Measurements from ENCODE around the gene ANXA2R.
A peak's percentile ranks its signal among the peaks of the same experiment; 100 is the strongest.

Gene ANXA2R

GRCh38 chr5:43016217-43016779 lies 23.8 kb downstream of the ANXA2R start:
- Histone ChIP-seq H3K4me1 (ENCODE audit: insufficient read depth, low read length, poor library complexity, severe bottlenecking) (peaks cover 51% of the 10 kb centered on the region), H3F3A (ENCODE audit: low read depth) (peaks cover 17% of the 10 kb centered on the region; the same call in 1 of the 2 replicates), H3K9ac (ENCODE audit: low read depth, low read length, poor library complexity, severe bottlenecking) (peak overlapping the region; percentile 99), H3K9me2 (replicated peaks; ENCODE audit: low read depth, low read length) (no peaks in the 10 kb centered on the region), H3K27me3 (ENCODE audit: insufficient read depth, low read length, poor library complexity, severe bottlenecking) (no peaks in the 10 kb centered on the region), H3K79me2 (ENCODE audit: insufficient read depth, low read length) (peaks cover 91% of the 10 kb centered on the region), H3K36me3 (ENCODE audit: insufficient read depth, low read length) (peaks cover 4% of the 10 kb centered on the region; the same call in 1 of the 2 replicates), H3K4me3 (ENCODE audit: low read length, poor library complexity, severe bottlenecking) (peak overlapping the region; percentile 97), H3K4me2 (ENCODE audit: low read depth, low read length, poor library complexity, severe bottlenecking) (peak overlapping the region; percentile 87), H4K20me1 (ENCODE audit: insufficient read depth, low read length, poor library complexity, severe bottlenecking) (peaks cover 4% of the 10 kb centered on the region), H3K9me3 (ENCODE audit: insufficient read depth, low read depth, low read length) (no peaks in the 10 kb centered on the region), H2AFZ (ENCODE audit: low read length) (no peak overlapping the region)
- TF ChIP-seq CTCF (conservative IDR thresholded peaks at IDR 0.05; ENCODE audit: low read length) (no peak), EZH2phosphoT487 (IDR thresholded peaks at IDR 0.05; ENCODE audit: borderline replicate concordance) (no peak)

- Histone ChIP-seq H3K9me2 (replicated peaks; ENCODE audit: low read depth, low read length) (no peaks in the 10 kb centered on the region), H3K36me3 (ENCODE audit: insufficient read depth, low read length) (peaks cover 4% of the 10 kb centered on the region; the same call in 1 of the 2 replicates), H3K4me2 (ENCODE audit: low read depth, low read length, poor library complexity, severe bottlenecking) (peak overlapping the region; percentile 87), H3K4me1 (ENCODE audit: insufficient read depth, low read length, poor library complexity, severe bottlenecking) (peaks cover 58% of the 10 kb centered on the region), H3K9ac (ENCODE audit: low read depth, low read length, poor library complexity, severe bottlenecking) (peak overlapping the region; percentile 99), H4K20me1 (ENCODE audit: insufficient read depth, low read length, poor library complexity, severe bottlenecking) (no peaks in the 10 kb centered on the region), H3K9me3 (ENCODE audit: insufficient read depth, low read depth, low read length) (no peaks in the 10 kb centered on the region), H3K4me3 (ENCODE audit: low read length, poor library complexity, severe bottlenecking) (peak overlapping the region; percentile 97), H3K27me3 (ENCODE audit: insufficient read depth, low read length, poor library complexity, severe bottlenecking) (no peaks in the 10 kb centered on the region), H3K79me2 (ENCODE audit: insufficient read depth, low read length) (peaks cover 92% of the 10 kb centered on the region), H2AFZ (ENCODE audit: low read length) (no peak overlapping the region), H3F3A (ENCODE audit: low read depth) (peaks cover 9% of the 10 kb centered on the region; the same call in 1 of the 2 replicates)
- TF ChIP-seq CTCF (conservative IDR thresholded peaks at IDR 0.05; ENCODE audit: low read length) (no peak), EZH2phosphoT487 (IDR thresholded peaks at IDR 0.05; ENCODE audit: borderline replicate concordance) (no peak)
Observed at GRCh38 chr5:43014522-43014921, 25.6 kb downstream of the ANXA2R start.

- Histone ChIP-seq H2AFZ (ENCODE audit: low read length) (no peak overlapping the region), H3K9me3 (ENCODE audit: insufficient read depth, low read depth, low read length) (no peaks in the 10 kb centered on the region), H4K20me1 (ENCODE audit: insufficient read depth, low read length, poor library complexity, severe bottlenecking) (no peaks in the 10 kb centered on the region), H3K4me2 (ENCODE audit: low read depth, low read length, poor library complexity, severe bottlenecking) (peak overlapping the region; percentile 96), H3K27me3 (ENCODE audit: insufficient read depth, low read length, poor library complexity, severe bottlenecking) (no peaks in the 10 kb centered on the region), H3K9me2 (replicated peaks; ENCODE audit: low read depth, low read length) (no peaks in the 10 kb centered on the region), H3K36me3 (ENCODE audit: insufficient read depth, low read length) (0 out of 2 replicates have a peak, but pooled peaks cover 4% of the 10 kb centered on the region), H3K4me1 (ENCODE audit: insufficient read depth, low read length, poor library complexity, severe bottlenecking) (peaks cover 55% of the 10 kb centered on the region), H3F3A (ENCODE audit: low read depth) (peaks cover 22% of the 10 kb centered on the region), H3K79me2 (ENCODE audit: insufficient read depth, low read length) (peaks cover 81% of the 10 kb centered on the region), H3K9ac (ENCODE audit: low read depth, low read length, poor library complexity, severe bottlenecking) (peak overlapping the region; percentile 100), H3K4me3 (ENCODE audit: low read length, poor library complexity, severe bottlenecking) (peak overlapping the region; percentile 95)
- no peak for TF ChIP-seq CTCF (conservative IDR thresholded peaks at IDR 0.05; ENCODE audit: low read length)
- TF ChIP-seq EZH2phosphoT487 (IDR thresholded peaks at IDR 0.05; ENCODE audit: borderline replicate concordance), result no peak
Observed at GRCh38 chr5:43010935-43011315, 29.2 kb downstream of the ANXA2R start.
